Endodermal cell (in vitro differentiated cells): ENCODE measurements around the gene KHDC1. TPM values are rescaled to one million over a fixed set of nuclear protein-coding genes. Genes with fewer than 3 reads are reported as not detected.

ENCODE experiments used
- DNase-seq: peaks from one replicate; pipeline ENCODE4 v3.0.0-alpha.2; 2017
- H3K27ac ChIP-seq: 2 replicates; pipeline ENCODE4 v1.5.1; 2013; ENCODE audit warnings: mild to moderate bottlenecking, low read depth, low read length, moderate library complexity
- H3K27me3 ChIP-seq: 2 replicates; pipeline ENCODE4 v1.6.1; 2013; ENCODE audit warnings: mild to moderate bottlenecking, low read length, moderate library complexity; ENCODE audit not compliant: insufficient read depth, control insufficient read depth, poor library complexity, severe bottlenecking
- H3K36me3 ChIP-seq: 2 replicates; pipeline ENCODE4 v1.7.0; 2013; ENCODE audit warnings: mild to moderate bottlenecking, low read length, moderate library complexity; ENCODE audit not compliant: control insufficient read depth, insufficient read depth
- H3K4me1 ChIP-seq: one replicate; pipeline ENCODE4 v1.7.0; 2013; ENCODE audit warnings: low read length; ENCODE audit not compliant: control insufficient read depth, insufficient read depth
- H3K4me3 ChIP-seq: 2 replicates; pipeline ENCODE4 v1.5.1; 2013; ENCODE audit warnings: mild to moderate bottlenecking, low read length, moderate library complexity
- H3K9ac ChIP-seq: 2 replicates; pipeline ENCODE4 v1.6.1; 2013; ENCODE audit warnings: mild to moderate bottlenecking, low read length, moderate library complexity; ENCODE audit not compliant: poor library complexity, severe bottlenecking; ENCODE audit errors: extremely low read depth
- H3K9me3 ChIP-seq: 2 replicates; pipeline ENCODE4 v1.6.1; 2013; ENCODE audit warnings: mild to moderate bottlenecking, low read length, moderate library complexity; ENCODE audit not compliant: control insufficient read depth
- H3K27ac Mint-ChIP-seq: 2 replicates; pipeline ENCODE4 v1.8.0; 2020; ENCODE audit warnings: mixed read lengths
- H3K27me3 Mint-ChIP-seq: 2 replicates; pipeline ENCODE4 v1.8.0; 2021; ENCODE audit warnings: mild to moderate bottlenecking, mixed read lengths; ENCODE audit not compliant: insufficient read depth
- H3K36me3 Mint-ChIP-seq: 2 replicates; pipeline ENCODE4 v1.8.0; 2020; ENCODE audit warnings: low read depth, mixed read lengths
- H3K4me1 Mint-ChIP-seq: 2 replicates; pipeline ENCODE4 v1.8.0; 2020; ENCODE audit warnings: mixed read lengths
- H3K4me3 Mint-ChIP-seq: 2 replicates; pipeline ENCODE4 v1.8.0; 2020; ENCODE audit warnings: mild to moderate bottlenecking, moderate library complexity, mixed read lengths
- H3K9me3 Mint-ChIP-seq: 2 replicates; pipeline ENCODE4 v1.8.0; 2020; ENCODE audit warnings: mild to moderate bottlenecking, mixed read lengths
- CTCF ChIP-seq: fragments of 200-600 bp; sonication (generic); conservative IDR thresholded peaks from 2 replicates; pipeline ENCODE4 v1.5.0; 2021; ENCODE audit warnings: antibody characterized with exemption, mild to moderate bottlenecking
- WGBS, 2 experiments: methylation state at CpG; one replicate each; pipeline versions ENCODE4 v1.1.5 to v1.1.7; 2013; ENCODE audit warnings: missing lambda C conversion rate in 2 of 2, mixed read lengths in 1 of 2; ENCODE audit not compliant: insufficient coverage in 1 of 2, insufficient read length in 1 of 2; 5-methylcytosine and 5-hydroxymethylcytosine counted together
- total RNA-seq, 2 donors: library from RNA; stranded (reverse); fragmentation: NEBNext Ultra II Directional in 1 of 2; extraction: Animal tissue kit (Norgen Biotek cat#: 25700) in 1 of 2; gene quantifications; 2 replicates in 1 of 2; 3 replicates in 1 of 2; pipeline ENCODE4 v1.2.1, GENCODE V29; 2021

The KHDC1 gene
- total RNA-seq, 2 donors from 2014 or later: 5.4 to 7.1 TPM

GRCh38 chr6:73302339-73302738 lies 39.3 kb upstream of the KHDC1 start:
- peaks cover 34% of the 10 kb centered on the region for H3K36me3 Mint-ChIP-seq
- Histone ChIP-seq H3K36me3 (peaks cover 14% of the 10 kb centered on the region), H3K9me3 (no peaks in the 10 kb centered on the region), H3K27me3 (no peaks in the 10 kb centered on the region), H3K4me3 (no peak overlapping the region), H3K27ac (no peak overlapping the region), H3K4me1 (no peaks in the 10 kb centered on the region), H3K9ac (no peak overlapping the region)
- H3K27ac Mint-ChIP-seq: no peak overlapping the region
- H3K4me3 Mint-ChIP-seq: no peak overlapping the region
- peaks cover 5% of the 10 kb centered on the region for H3K4me1 Mint-ChIP-seq
- no peak for TF ChIP-seq CTCF
- H3K27me3 Mint-ChIP-seq: no peaks in the 10 kb centered on the region
- no peaks in the 10 kb centered on the region for H3K9me3 Mint-ChIP-seq
- DNase-seq: no peak
- WGBS, 2 experiments: 94% methylated on average over 2 of the region's 2 CpGs; no CpG with 5 or more reads in 1 of the 2 experiments

- H3K36me3 ChIP-seq: peaks cover 15% of the 10 kb centered on the region
- H3K4me1 ChIP-seq: no peaks in the 10 kb centered on the region
- no peak overlapping the region for H3K27ac ChIP-seq
- H3K27me3 ChIP-seq: no peaks in the 10 kb centered on the region
- Mint-ChIP-seq H3K4me3 (no peak overlapping the region), H3K4me1 (no peaks in the 10 kb centered on the region), H3K27me3 (no peaks in the 10 kb centered on the region), H3K27ac (no peak overlapping the region), H3K9me3 (peaks cover 8% of the 10 kb centered on the region), H3K36me3 (peaks cover 38% of the 10 kb centered on the region)
- TF ChIP-seq CTCF: no peak
- no peak overlapping the region for H3K9ac ChIP-seq
- no peak overlapping the region for H3K4me3 ChIP-seq
- H3K9me3 ChIP-seq: peaks cover 5% of the 10 kb centered on the region
- 94 to 97% methylated on average over 40 to 50 of the region's 50 CpGs for WGBS, 2 experiments
- DNase-seq: no peak
These were observed 36.4 kb upstream of the KHDC1 start for GRCh38 chr6:73299151-73299971.

- H3K9me3 Mint-ChIP-seq: peaks cover 8% of the 10 kb centered on the region
- H3K4me3 Mint-ChIP-seq: no peak overlapping the region
These were observed 30.3 kb upstream of the KHDC1 start for GRCh38 chr6:73293331-73293730.

More at GRCh38 chr6:73293331-73293730, 30.3 kb upstream of the KHDC1 start:
- Histone ChIP-seq H3K36me3 (peaks cover 11% of the 10 kb centered on the region), H3K27me3 (no peaks in the 10 kb centered on the region), H3K27ac (no peak overlapping the region), H3K9me3 (peaks cover 5% of the 10 kb centered on the region), H3K9ac (no peak overlapping the region), H3K4me1 (no peaks in the 10 kb centered on the region), H3K4me3 (no peak overlapping the region)
- Mint-ChIP-seq H3K36me3 (peaks cover 28% of the 10 kb centered on the region), H3K27ac (no peak overlapping the region), H3K4me1 (no peaks in the 10 kb centered on the region), H3K27me3 (no peaks in the 10 kb centered on the region)
- DNase-seq: no peak
- 91 to 97% methylated on average over 3 of the region's 3 CpGs for WGBS, 2 experiments
- TF ChIP-seq CTCF: no peak
